Measurements from ENCODE around the gene SPECC1L.

Gene SPECC1L

GRCh38 chr22:24359452-24360120 lies 89.0 kb downstream of the SPECC1L start:
- H3K4me3 ChIP-seq (replicated peaks; ENCODE audit: low read depth, low read length) = no peak overlapping the region
- DNase-seq (ENCODE audit: low read depth) = peak; percentile 33
- no peak for TF ChIP-seq CTCF (IDR thresholded peaks at IDR 0.05; ENCODE audit: low read length, missing control alignments)

GRCh38 chr22:24361976-24362646 lies 91.5 kb downstream of the SPECC1L start:
- no peak for TF ChIP-seq CTCF (IDR thresholded peaks at IDR 0.05; ENCODE audit: low read length, missing control alignments)
- no peak for DNase-seq (ENCODE audit: low read depth)

DNA sequence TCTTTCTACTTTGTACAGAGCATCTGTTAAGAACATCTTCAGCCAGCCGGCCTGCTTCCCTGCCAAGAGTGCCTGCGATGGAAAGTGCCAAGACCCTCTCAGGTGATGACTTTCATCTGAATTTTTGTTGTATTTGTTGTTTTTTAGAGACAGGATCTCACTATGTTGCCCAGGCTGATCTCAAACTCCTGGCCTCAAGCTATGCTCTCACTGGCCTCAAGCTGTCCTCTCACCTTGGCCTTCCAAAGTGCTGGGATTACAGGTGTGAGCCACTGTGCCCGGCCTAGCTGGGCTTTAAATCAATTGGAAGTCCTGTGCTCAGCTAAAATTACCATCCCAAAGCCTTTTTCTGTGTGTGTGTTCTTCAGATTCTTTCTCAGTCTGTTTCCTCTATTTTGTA lies 92.6 kb downstream of the SPECC1L start:
- no peak overlapping the region for H3K4me3 ChIP-seq (replicated peaks; ENCODE audit: low read depth, low read length)
- TF ChIP-seq CTCF (IDR thresholded peaks at IDR 0.05; ENCODE audit: low read length, missing control alignments) = no peak

More at GRCh38 chr22:24361976-24362646, 91.5 kb downstream of the SPECC1L start:
- no peak overlapping the region for H3K4me3 ChIP-seq (replicated peaks; ENCODE audit: low read depth, low read length)

DNA sequence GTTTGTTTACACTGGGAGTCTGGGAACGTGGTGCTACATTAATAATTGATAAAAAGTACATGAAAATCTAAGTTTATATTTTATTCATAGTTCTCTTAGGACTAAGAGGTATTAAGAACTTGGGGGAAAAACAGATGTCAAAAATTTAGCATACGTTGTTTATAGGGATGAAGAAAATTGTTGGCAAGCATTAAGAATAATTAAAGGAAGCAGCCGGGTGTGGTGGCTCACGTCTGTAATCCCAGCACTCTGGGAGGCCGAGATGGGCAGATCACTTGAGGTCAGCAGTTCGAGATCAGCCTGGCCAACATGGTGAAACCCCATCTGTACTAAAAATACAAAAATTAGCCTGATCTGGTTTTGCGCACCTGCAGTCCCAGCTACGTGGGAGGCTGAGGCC lies 96.1 kb downstream of the SPECC1L start:
- no peak for DNase-seq (ENCODE audit: low read depth)
- no peak for TF ChIP-seq CTCF (IDR thresholded peaks at IDR 0.05; ENCODE audit: low read length, missing control alignments)
- no peak overlapping the region for H3K4me3 ChIP-seq (replicated peaks; ENCODE audit: low read depth, low read length)

More for the DNA sequence above, 92.6 kb downstream of the SPECC1L start:
- DNase-seq (ENCODE audit: low read depth) = no peak

- no peak for TF ChIP-seq CTCF (IDR thresholded peaks at IDR 0.05; ENCODE audit: low read length, missing control alignments)
- DNase-seq (ENCODE audit: low read depth) = peak; percentile 49
- H3K4me3 ChIP-seq (replicated peaks; ENCODE audit: low read depth, low read length) = no peak overlapping the region
Measured at GRCh38 chr22:24367841-24368240, 97.2 kb downstream of the SPECC1L start.

GRCh38 chr22:24370401-24370800 lies 99.8 kb downstream of the SPECC1L start:
- TF ChIP-seq CTCF (IDR thresholded peaks at IDR 0.05; ENCODE audit: low read length, missing control alignments) = no peak
- DNase-seq (ENCODE audit: low read depth) = peak; percentile 55
- no peak overlapping the region for H3K4me3 ChIP-seq (replicated peaks; ENCODE audit: low read depth, low read length)
